ENCODE measurements around the gene RAB3GAP2.

The RAB3GAP2 gene

DNA sequence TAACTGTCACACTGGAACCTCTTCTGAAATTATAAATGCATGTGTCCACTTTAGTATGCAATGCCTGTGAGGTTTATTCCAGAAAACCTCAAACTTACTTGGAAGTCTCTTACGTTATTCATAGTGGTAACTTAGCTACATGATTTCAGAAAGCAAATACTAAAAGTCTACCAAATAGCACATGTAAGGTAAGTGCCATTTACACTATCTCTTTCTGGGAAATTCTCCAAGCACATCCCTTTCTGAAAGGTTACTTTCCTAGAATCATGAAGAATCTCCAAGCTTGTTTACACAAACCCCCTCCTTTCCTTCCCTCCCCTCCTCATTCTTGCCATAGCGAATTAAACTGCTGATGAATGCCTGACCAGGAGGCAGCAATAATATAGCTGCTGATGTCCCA, 42.5 kb downstream of the RAB3GAP2 start:
- Histone ChIP-seq H3K27ac (ENCODE audit: low read length, poor library complexity, severe bottlenecking) (no peak overlapping the region), H3K18ac (ENCODE audit: low read depth in 1 of 2, low read length in 2 of 2) (no peak overlapping the region), H3K4me2 (ENCODE audit: low read length, poor library complexity, severe bottlenecking) (no peak overlapping the region), H3K36me3 (ENCODE audit: control insufficient read depth in 1 of 2, insufficient read depth in 2 of 2, low read depth in 1 of 2, low read length in 2 of 2) (peaks cover 6 to 65% of the 10 kb centered on the region in 2 experiments), H3K4me1 (ENCODE audit: control insufficient read depth, insufficient read depth, low read depth, low read length) (no peaks in the 10 kb centered on the region), H3K79me1 (replicated peaks; ENCODE audit: low read length, poor library complexity, severe bottlenecking) (peaks cover 20% of the 10 kb centered on the region), H4K91ac (ENCODE audit: low read length) (no peak overlapping the region), H3K14ac (ENCODE audit: low read length in 2 of 2) (no peak overlapping the region), H4K8ac (ENCODE audit: low read length) (no peak overlapping the region), H3K4ac (ENCODE audit: low read depth in 1 of 2, low read length in 2 of 2) (no peak overlapping the region), H2BK15ac (ENCODE audit: low read depth, poor library complexity, severe bottlenecking) (no peak overlapping the region), H3K9ac (ENCODE audit: low read length) (no peak overlapping the region), H3K23ac (ENCODE audit: low read length in 2 of 2) (no peak overlapping the region), H3K27me3 (ENCODE audit: control insufficient read depth in 1 of 2, insufficient read depth in 1 of 2, low read length in 2 of 2) (no peaks in the 10 kb centered on the region), H2BK120ac (ENCODE audit: low read depth, low read length) (no peak overlapping the region), H2BK5ac (ENCODE audit: low read depth, low read length, poor library complexity, severe bottlenecking) (no peak overlapping the region), H3K9me3 (ENCODE audit: control insufficient read depth, low read length) (no peaks in the 10 kb centered on the region), H2BK12ac (ENCODE audit: low read length in 2 of 2) (no peak overlapping the region), H2AFZ (ENCODE audit: low read depth, low read length) (no peak overlapping the region), H2AK5ac (ENCODE audit: low read length, severe bottlenecking) (no peak overlapping the region), H3K4me3 (ENCODE audit: insufficient read depth in 1 of 2, low read depth in 1 of 2, low read length in 2 of 2) (no peak overlapping the region)
- WGBS = 97% methylated on average over 2 of the region's 2 CpGs
- DNase-seq = no peak

DNA sequence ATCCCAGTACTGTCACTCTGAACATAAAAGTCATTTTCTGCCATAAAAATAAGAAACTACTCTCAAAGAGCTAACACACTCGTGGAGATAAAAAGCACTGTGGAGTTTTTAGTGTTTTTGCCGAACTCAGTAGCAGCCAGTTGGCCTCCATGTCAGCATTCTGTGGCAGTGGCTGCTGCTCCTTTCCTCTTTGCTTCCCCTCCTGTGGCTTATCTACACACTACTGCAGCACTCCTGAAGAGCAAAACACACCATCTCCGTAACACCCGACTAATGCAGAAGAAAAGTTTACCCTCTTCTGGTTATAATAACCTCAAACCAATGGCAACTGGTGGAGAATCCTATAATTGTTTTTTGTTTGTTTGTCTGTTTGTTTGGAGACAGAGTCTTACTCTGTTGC, 44.9 kb downstream of the RAB3GAP2 start:
- Histone ChIP-seq H3K27ac (ENCODE audit: low read length, poor library complexity, severe bottlenecking) (no peak overlapping the region), H2BK5ac (ENCODE audit: low read depth, low read length, poor library complexity, severe bottlenecking) (no peak overlapping the region), H2BK12ac (ENCODE audit: low read length in 2 of 2) (no peak overlapping the region), H3K14ac (ENCODE audit: low read length in 2 of 2) (no peak overlapping the region), H3K4me2 (ENCODE audit: low read length, poor library complexity, severe bottlenecking) (no peak overlapping the region), H2BK120ac (ENCODE audit: low read depth, low read length) (no peak overlapping the region), H3K9ac (ENCODE audit: low read length) (no peak overlapping the region), H3K23ac (ENCODE audit: low read length in 2 of 2) (no peak overlapping the region), H3K36me3 (ENCODE audit: control insufficient read depth in 1 of 2, insufficient read depth in 2 of 2, low read depth in 1 of 2, low read length in 2 of 2) (peaks cover 6 to 62% of the 10 kb centered on the region in 2 experiments), H3K9me3 (ENCODE audit: control insufficient read depth, low read length) (no peaks in the 10 kb centered on the region), H3K79me1 (replicated peaks; ENCODE audit: low read length, poor library complexity, severe bottlenecking) (peaks cover 20% of the 10 kb centered on the region), H2AK5ac (ENCODE audit: low read length, severe bottlenecking) (no peak overlapping the region), H3K4me1 (ENCODE audit: control insufficient read depth, insufficient read depth, low read depth, low read length) (peaks cover 1% of the 10 kb centered on the region), H3K18ac (ENCODE audit: low read depth in 1 of 2, low read length in 2 of 2) (no peak overlapping the region), H4K91ac (ENCODE audit: low read length) (no peak overlapping the region), H2BK15ac (ENCODE audit: low read depth, poor library complexity, severe bottlenecking) (no peak overlapping the region), H3K27me3 (ENCODE audit: control insufficient read depth in 1 of 2, insufficient read depth in 1 of 2, low read length in 2 of 2) (no peaks in the 10 kb centered on the region), H4K8ac (ENCODE audit: low read length) (no peak overlapping the region), H3K4ac (ENCODE audit: low read depth in 1 of 2, low read length in 2 of 2) (no peak overlapping the region), H2AFZ (ENCODE audit: low read depth, low read length) (no peak overlapping the region), H3K4me3 (ENCODE audit: insufficient read depth in 1 of 2, low read depth in 1 of 2, low read length in 2 of 2) (no peak overlapping the region)
- WGBS = 96% methylated on average over 2 of the region's 4 CpGs
- DNase-seq = no peak

DNA sequence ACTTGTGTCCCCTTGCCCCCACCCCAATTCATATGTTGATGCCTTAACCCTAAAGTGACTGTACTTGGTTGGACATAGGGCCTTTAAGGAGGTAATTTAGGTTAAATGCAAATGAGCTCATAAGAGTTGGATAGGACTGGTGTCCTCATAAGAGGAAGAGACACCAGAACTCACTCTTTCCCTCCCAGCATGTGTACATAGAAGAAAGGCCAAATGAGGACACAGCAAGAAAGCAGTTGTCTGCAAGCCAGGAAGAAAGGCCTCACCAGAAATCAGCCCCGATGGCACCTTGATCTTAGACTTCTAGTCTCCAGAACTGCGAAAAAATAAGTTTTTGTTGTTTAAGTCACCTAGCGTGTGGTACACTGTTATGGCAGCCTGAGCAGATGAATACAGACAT, 45.5 kb downstream of the RAB3GAP2 start:
- no peak overlapping the region for H2BK12ac ChIP-seq (ENCODE audit: low read length in 2 of 2)
- no peak for DNase-seq
- peaks cover 18% of the 10 kb centered on the region for H3K79me1 ChIP-seq (replicated peaks; ENCODE audit: low read length, poor library complexity, severe bottlenecking)
- H3K4me2 ChIP-seq (ENCODE audit: low read length, poor library complexity, severe bottlenecking) = no peak overlapping the region
- 100% methylated on average over 3 of the region's 3 CpGs for WGBS
- H3K4me1 ChIP-seq (ENCODE audit: control insufficient read depth, insufficient read depth, low read depth, low read length) = peaks cover 1% of the 10 kb centered on the region
- H3K27ac ChIP-seq (ENCODE audit: low read length, poor library complexity, severe bottlenecking) = no peak overlapping the region
- no peak overlapping the region for H4K8ac ChIP-seq (ENCODE audit: low read length)
- H2AK5ac ChIP-seq (ENCODE audit: low read length, severe bottlenecking) = no peak overlapping the region
- H3K18ac ChIP-seq (ENCODE audit: low read depth in 1 of 2, low read length in 2 of 2) = no peak overlapping the region
- H3K4ac ChIP-seq (ENCODE audit: low read depth in 1 of 2, low read length in 2 of 2) = no peak overlapping the region
- H3K9me3 ChIP-seq (ENCODE audit: control insufficient read depth, low read length) = no peaks in the 10 kb centered on the region
- no peak overlapping the region for H4K91ac ChIP-seq (ENCODE audit: low read length)
- H3K4me3 ChIP-seq (ENCODE audit: insufficient read depth in 1 of 2, low read depth in 1 of 2, low read length in 2 of 2) = no peak overlapping the region
- no peaks in the 10 kb centered on the region for H3K27me3 ChIP-seq (ENCODE audit: control insufficient read depth in 1 of 2, insufficient read depth in 1 of 2, low read length in 2 of 2)
- no peak overlapping the region for H2AFZ ChIP-seq (ENCODE audit: low read depth, low read length)
- H3K14ac ChIP-seq (ENCODE audit: low read length in 2 of 2) = no peak overlapping the region
- peaks cover 6 to 55% of the 10 kb centered on the region in 2 experiments for H3K36me3 ChIP-seq (ENCODE audit: control insufficient read depth in 1 of 2, insufficient read depth in 2 of 2, low read depth in 1 of 2, low read length in 2 of 2)
- no peak overlapping the region for H2BK15ac ChIP-seq (ENCODE audit: low read depth, poor library complexity, severe bottlenecking)
- no peak overlapping the region for H2BK5ac ChIP-seq (ENCODE audit: low read depth, low read length, poor library complexity, severe bottlenecking)
- no peak overlapping the region for H3K23ac ChIP-seq (ENCODE audit: low read length in 2 of 2)
- no peak overlapping the region for H3K9ac ChIP-seq (ENCODE audit: low read length)
- H2BK120ac ChIP-seq (ENCODE audit: low read depth, low read length) = no peak overlapping the region

DNA sequence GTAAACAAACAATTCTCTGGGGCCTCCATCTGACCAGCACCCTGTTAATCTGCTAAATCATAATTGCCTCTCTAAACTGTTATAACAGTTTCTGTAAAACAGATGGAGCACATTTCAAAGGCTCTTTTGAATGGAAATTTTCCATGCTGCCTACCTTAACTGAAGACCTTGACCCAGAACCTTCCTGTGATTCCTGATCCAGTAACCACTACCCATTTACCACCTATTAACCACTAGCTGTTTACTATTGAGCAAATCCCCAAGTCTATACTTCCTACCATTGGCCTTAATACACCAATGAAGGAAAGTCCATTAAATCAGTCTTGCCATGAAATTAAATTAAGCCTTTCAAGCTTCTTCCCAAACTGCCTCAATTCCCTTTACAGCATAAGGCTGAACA, 46.3 kb downstream of the RAB3GAP2 start:
- no peak overlapping the region for H3K18ac ChIP-seq (ENCODE audit: low read depth in 1 of 2, low read length in 2 of 2)
- H3K27ac ChIP-seq (ENCODE audit: low read length, poor library complexity, severe bottlenecking) = no peak overlapping the region
- no peak overlapping the region for H3K4me2 ChIP-seq (ENCODE audit: low read length, poor library complexity, severe bottlenecking)
- H3K23ac ChIP-seq (ENCODE audit: low read length in 2 of 2) = no peak overlapping the region
- H3K4ac ChIP-seq (ENCODE audit: low read depth in 1 of 2, low read length in 2 of 2) = no peak overlapping the region
- no peak overlapping the region for H3K9ac ChIP-seq (ENCODE audit: low read length)
- H2BK12ac ChIP-seq (ENCODE audit: low read length in 2 of 2) = no peak overlapping the region
- no peak overlapping the region for H2AK5ac ChIP-seq (ENCODE audit: low read length, severe bottlenecking)
- H3K9me3 ChIP-seq (ENCODE audit: control insufficient read depth, low read length) = no peaks in the 10 kb centered on the region
- H3K79me1 ChIP-seq (replicated peaks; ENCODE audit: low read length, poor library complexity, severe bottlenecking) = peaks cover 17% of the 10 kb centered on the region
- no peak overlapping the region for H3K4me3 ChIP-seq (ENCODE audit: insufficient read depth in 1 of 2, low read depth in 1 of 2, low read length in 2 of 2)
- peaks cover 4 to 48% of the 10 kb centered on the region in 2 experiments for H3K36me3 ChIP-seq (ENCODE audit: control insufficient read depth in 1 of 2, insufficient read depth in 2 of 2, low read depth in 1 of 2, low read length in 2 of 2)
- no peak overlapping the region for H2BK120ac ChIP-seq (ENCODE audit: low read depth, low read length)
- H2BK15ac ChIP-seq (ENCODE audit: low read depth, poor library complexity, severe bottlenecking) = no peak overlapping the region
- no peak for DNase-seq
- no peaks in the 10 kb centered on the region for H3K27me3 ChIP-seq (ENCODE audit: control insufficient read depth in 1 of 2, insufficient read depth in 1 of 2, low read length in 2 of 2)
- H3K14ac ChIP-seq (ENCODE audit: low read length in 2 of 2) = no peak overlapping the region
- H3K4me1 ChIP-seq (ENCODE audit: control insufficient read depth, insufficient read depth, low read depth, low read length) = peaks cover 1% of the 10 kb centered on the region
- H4K91ac ChIP-seq (ENCODE audit: low read length) = no peak overlapping the region
- H2BK5ac ChIP-seq (ENCODE audit: low read depth, low read length, poor library complexity, severe bottlenecking) = no peak overlapping the region
- no peak overlapping the region for H4K8ac ChIP-seq (ENCODE audit: low read length)
- H2AFZ ChIP-seq (ENCODE audit: low read depth, low read length) = no peak overlapping the region

All from mesenchymal stem cell (in vitro differentiated cells and primary cell).